Common myeloid progenitor, CD34-positive (primary cell): ENCODE data around the gene FBXL7.

Experiments
- CTCF ChIA-PET: fragments of 350-600 bp; sonication (Branson Sonifier 250); formaldehyde crosslinking; loops from one replicate; lab custom pipeline; 2021; ENCODE audit warnings: antibody characterized with exemption; lab: Charles Lee
- POLR2A ChIA-PET: fragments of 350-600 bp; sonication (Branson Sonifier 250); formaldehyde crosslinking; loops from one replicate; lab custom pipeline; 2021; ENCODE audit warnings: antibody characterized with exemption; lab: Charles Lee
- DNase-seq, 3 donors: peaks; one replicate each; pipeline versions ENCODE4 v3.0.0 to v3.0.0-alpha.2; 2013
- H3K27ac ChIP-seq, 2 experiments: 1 replicate in 1 of 2; 2 replicates in 1 of 2; pipeline ENCODE4 v1.7.0; 2013; ENCODE audit warnings: inconsistent platforms in 2 of 2, low read length in 2 of 2, mild to moderate bottlenecking in 2 of 2, low read depth in 1 of 2, moderate library complexity in 1 of 2; ENCODE audit not compliant: severe bottlenecking in 2 of 2, insufficient read depth in 1 of 2, poor library complexity in 1 of 2
- H3K27me3 ChIP-seq, 5 experiments: replicated peaks in 2 of 5; 1 replicate in 3 of 5; 2 replicates in 2 of 5; pipeline versions ENCODE4 v1.6.1 to v1.7.0; 2013; ENCODE audit warnings: low read length in 4 of 5, mild to moderate bottlenecking in 2 of 5, moderate library complexity in 2 of 5, inconsistent platforms in 1 of 5; ENCODE audit not compliant: insufficient read depth in 5 of 5, control insufficient read depth in 4 of 5
- H3K36me3 ChIP-seq, 4 experiments: 1 replicate in 2 of 4; 2 replicates in 2 of 4; pipeline versions ENCODE4 v1.6.1 to v1.7.0; 2013; ENCODE audit warnings: low read length in 3 of 4, control low read depth in 1 of 4, mild to moderate bottlenecking in 1 of 4; ENCODE audit not compliant: control insufficient read depth in 4 of 4, insufficient read depth in 4 of 4
- H3K4me1 ChIP-seq, 4 experiments: 1 replicate in 3 of 4; 2 replicates in 1 of 4; pipeline versions ENCODE4 v1.6.1 to v1.7.1; 2013; ENCODE audit warnings: low read length in 3 of 4, mild to moderate bottlenecking in 3 of 4, control low read depth in 1 of 4, inconsistent platforms in 1 of 4, moderate library complexity in 1 of 4; ENCODE audit not compliant: control insufficient read depth in 4 of 4, insufficient read depth in 4 of 4; ENCODE audit errors: control extremely low read depth in 1 of 4
- H3K4me3 ChIP-seq, 7 experiments: 1 replicate in 4 of 7; 2 replicates in 3 of 7; pipeline versions ENCODE4 v1.5.1 to v1.7.0; 2013; ENCODE audit warnings: mild to moderate bottlenecking in 7 of 7, low read length in 6 of 7, moderate library complexity in 6 of 7, inconsistent platforms in 2 of 7, low read depth in 2 of 7, control low read depth in 1 of 7; ENCODE audit not compliant: insufficient read depth in 4 of 7, control insufficient read depth in 1 of 7; ENCODE audit errors: extremely low read depth in 1 of 7
- H3K9me3 ChIP-seq, 5 experiments: 1 replicate in 4 of 5; 2 replicates in 1 of 5; pipeline versions ENCODE4 v1.6.1 to v1.7.1; 2013; ENCODE audit warnings: low read length in 4 of 5, mild to moderate bottlenecking in 2 of 5, inconsistent platforms in 1 of 5, low read depth in 1 of 5, moderate library complexity in 1 of 5; ENCODE audit not compliant: control insufficient read depth in 4 of 5, insufficient read depth in 2 of 5; ENCODE audit errors: control extremely low read depth in 1 of 5
- WGBS: methylation state at CpG from one replicate; pipeline ENCODE4 v1.1.5; 2013; ENCODE audit not compliant: insufficient coverage; 5-methylcytosine and 5-hydroxymethylcytosine counted together

FBXL7 gene

DNA sequence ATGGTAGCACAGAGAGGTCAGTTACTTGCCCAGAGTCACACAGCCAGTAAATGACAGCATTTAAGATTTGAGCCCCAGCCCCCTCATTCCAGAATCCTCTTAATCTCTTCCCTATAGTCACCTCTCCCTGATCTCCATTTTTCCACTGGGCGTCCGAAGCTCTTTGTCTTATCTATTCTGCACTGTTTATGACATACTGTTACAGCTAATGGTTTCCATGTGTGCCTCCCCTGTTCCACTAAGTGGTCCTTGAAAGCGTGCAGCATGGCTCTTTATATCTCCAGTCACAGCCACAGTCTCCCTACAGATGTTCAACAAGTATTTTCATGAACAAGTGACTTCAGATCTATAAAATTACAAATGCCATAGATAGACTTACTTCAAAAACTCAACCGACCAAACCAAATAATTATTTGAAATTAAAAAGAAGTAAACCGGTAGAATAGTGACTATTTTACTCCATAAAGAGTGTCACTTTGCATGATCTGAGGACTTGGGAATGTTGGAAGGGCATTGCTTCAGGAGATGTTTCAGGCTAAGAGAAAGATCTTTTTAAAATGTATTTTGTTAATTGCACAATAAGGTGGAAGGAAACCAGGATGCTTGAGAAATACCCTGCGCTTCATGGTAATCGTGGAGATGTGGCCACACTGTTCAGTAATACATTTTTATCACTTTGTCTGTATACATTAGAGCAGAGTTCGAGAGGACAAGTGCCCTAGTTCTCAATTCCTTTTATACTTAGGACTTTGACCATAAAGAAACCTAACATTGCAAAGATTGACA lies 237.2 kb downstream of the FBXL7 start:
- Histone ChIP-seq H3K4me3 (no peak overlapping the region), H3K27ac (no peak overlapping the region), H3K36me3 (no peaks in the 10 kb centered on the region), H3K27me3 (no peaks in the 10 kb centered on the region), H3K9me3 (peaks cover 0 to 2% (median 0%) of the 10 kb centered on the region in 5 experiments), H3K4me1 (no peaks in the 10 kb centered on the region)
- DNase-seq, result no peak
- ChIA-PET CTCF (no interaction called here), POLR2A (no interaction called here)
- WGBS, result 77% methylated on average over 5 of the region's 8 CpGs

DNA sequence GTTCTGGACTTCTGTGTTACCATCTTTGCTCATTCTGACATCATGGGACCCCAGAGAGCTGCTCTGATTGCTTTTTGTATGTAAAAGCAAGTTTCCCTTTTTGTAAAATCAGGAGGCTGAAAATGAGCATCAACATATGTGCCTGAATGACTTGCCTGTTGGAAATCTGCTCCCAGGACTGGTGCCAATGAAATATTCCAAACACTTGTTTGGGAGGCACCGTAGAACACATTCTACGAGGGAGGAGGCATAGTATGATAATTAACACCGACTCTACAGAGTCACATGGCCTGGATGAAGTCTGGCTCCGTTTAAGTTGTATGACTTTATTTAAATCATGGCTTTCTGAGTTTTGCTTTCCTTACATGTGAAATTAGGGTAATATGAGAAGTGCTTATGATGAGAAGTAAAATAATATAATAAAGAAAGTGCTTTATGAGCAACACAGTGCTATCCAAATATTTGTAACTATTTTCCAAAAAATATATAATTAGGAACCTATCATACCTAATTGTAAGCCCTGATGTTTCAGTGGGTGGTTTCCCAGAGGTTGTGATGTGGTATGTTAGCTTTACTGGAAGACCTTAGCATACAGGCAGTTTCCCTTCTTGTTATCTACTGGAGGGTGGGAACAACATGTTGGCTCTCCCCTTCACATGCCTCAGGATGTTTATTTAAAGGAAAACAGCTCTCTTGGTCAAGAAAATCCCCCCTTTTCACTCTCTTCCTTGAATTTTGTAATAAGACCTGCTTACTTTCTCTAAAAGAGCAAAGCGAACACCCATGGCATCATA lies 238.1 kb downstream of the FBXL7 start:
- Histone ChIP-seq H3K4me3 (no peak overlapping the region), H3K4me1 (no peaks in the 10 kb centered on the region), H3K9me3 (peaks cover 0 to 2% (median 0%) of the 10 kb centered on the region in 5 experiments), H3K27me3 (no peaks in the 10 kb centered on the region), H3K36me3 (no peaks in the 10 kb centered on the region), H3K27ac (no peak overlapping the region)
- WGBS, result 96% methylated on average over 3 of the region's 5 CpGs
- DNase-seq, result no peak
- CTCF ChIA-PET, result no interaction called here
- POLR2A ChIA-PET, result no interaction called here

DNA sequence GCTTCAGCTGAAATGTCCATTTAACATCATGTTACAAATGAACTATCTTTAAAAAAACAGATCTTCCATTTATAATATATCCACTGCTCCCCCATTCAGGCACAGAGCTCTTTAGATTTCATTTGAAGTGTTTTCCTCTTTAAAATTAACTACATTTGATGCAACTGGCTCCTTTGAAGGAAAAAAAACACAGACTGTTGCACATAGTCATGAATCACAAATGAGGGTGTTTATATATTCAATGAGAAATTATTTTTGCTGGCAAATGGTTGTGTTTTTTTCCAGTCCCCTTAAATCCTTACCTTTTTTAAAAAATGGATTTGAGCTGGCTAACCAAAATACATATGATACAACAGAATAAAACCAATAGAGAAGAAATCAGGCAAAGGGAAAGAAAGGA lies 240.4 kb downstream of the FBXL7 start:
- no peaks in the 10 kb centered on the region for H3K36me3 ChIP-seq
- no peak for DNase-seq
- H3K9me3 ChIP-seq, result peaks cover 0 to 8% (median 0%) of the 10 kb centered on the region in 5 experiments
- H3K4me3 ChIP-seq, result no peak overlapping the region
- H3K4me1 ChIP-seq, result no peaks in the 10 kb centered on the region
- ChIA-PET CTCF (no interaction called here), POLR2A (no interaction called here)
- H3K27me3 ChIP-seq, result no peaks in the 10 kb centered on the region
- H3K27ac ChIP-seq, result no peak overlapping the region

DNA sequence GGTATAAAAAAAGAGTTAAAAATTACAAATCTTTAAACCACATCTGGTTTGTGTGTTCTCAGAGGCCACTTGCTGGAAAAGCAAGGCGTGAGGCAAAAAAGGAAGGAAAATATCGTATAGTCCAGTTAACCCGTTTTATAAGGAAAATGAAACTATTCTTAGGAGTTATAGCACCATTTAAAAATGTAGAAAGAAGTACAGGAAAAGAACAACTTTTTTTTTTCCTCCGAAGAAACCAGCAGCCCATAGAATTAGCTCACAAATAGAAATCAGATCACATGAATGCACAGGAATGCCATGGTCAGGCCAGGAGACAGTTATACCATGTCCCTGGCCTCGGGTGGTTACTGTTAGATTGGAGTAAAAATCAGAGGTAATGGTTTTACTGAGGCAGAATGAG lies 241.6 kb downstream of the FBXL7 start:
- peaks cover 0 to 10% (median 0%) of the 10 kb centered on the region in 5 experiments for H3K9me3 ChIP-seq
- DNase-seq, result no peak
- H3K4me3 ChIP-seq, result no peak overlapping the region
- H3K27ac ChIP-seq, result no peak overlapping the region
- CTCF ChIA-PET, result no interaction called here
- H3K27me3 ChIP-seq, result no peaks in the 10 kb centered on the region
- POLR2A ChIA-PET, result no interaction called here
- no peaks in the 10 kb centered on the region for H3K36me3 ChIP-seq
- no peaks in the 10 kb centered on the region for H3K4me1 ChIP-seq
- 47% methylated on average over 3 of the region's 5 CpGs for WGBS

DNA sequence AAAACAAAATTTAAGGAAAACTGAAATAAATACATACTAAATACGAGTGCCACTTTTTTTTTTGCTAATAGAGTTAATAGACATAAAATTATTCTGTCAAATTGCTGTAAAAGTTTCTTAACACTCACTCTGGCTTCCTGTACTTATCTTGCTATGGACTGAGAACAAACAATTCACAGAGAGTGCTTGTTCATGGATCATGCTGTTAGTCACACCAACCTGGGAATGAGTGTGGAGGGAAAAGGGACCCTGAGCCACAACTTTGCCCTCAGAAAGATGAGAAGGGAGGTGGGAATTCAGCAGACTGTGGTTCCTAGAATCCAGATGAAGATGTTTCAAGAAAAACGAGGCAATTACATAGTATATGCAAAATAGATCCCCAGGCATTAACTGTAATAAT lies 246.9 kb downstream of the FBXL7 start:
- no peak overlapping the region for H3K4me3 ChIP-seq
- ChIA-PET CTCF (interaction anchor here (1.2 kb wide), 1 partner anchor 8 kb away, joined by 3 read pairs; no protein-coding TSS in a partner anchor), POLR2A (no interaction called here)
- no peaks in the 10 kb centered on the region for H3K36me3 ChIP-seq
- H3K9me3 ChIP-seq, result peaks cover 0 to 10% (median 0%) of the 10 kb centered on the region in 5 experiments
- 100% methylated on average over 1 of the region's 2 CpGs for WGBS
- H3K27me3 ChIP-seq, result no peaks in the 10 kb centered on the region
- H3K4me1 ChIP-seq, result no peaks in the 10 kb centered on the region
- no peak overlapping the region for H3K27ac ChIP-seq
- no peak for DNase-seq

- POLR2A ChIA-PET, result no interaction called here
- WGBS, result 100% methylated on average over 1 of the region's 2 CpGs
- Histone ChIP-seq H3K36me3 (no peaks in the 10 kb centered on the region), H3K27me3 (no peaks in the 10 kb centered on the region), H3K4me3 (no peak overlapping the region), H3K27ac (no peak overlapping the region), H3K9me3 (peaks cover 0 to 9% (median 0%) of the 10 kb centered on the region in 5 experiments), H3K4me1 (no peaks in the 10 kb centered on the region)
- no peak for DNase-seq
- CTCF ChIA-PET, result interaction anchor here (1.7 kb wide), 1 partner anchor 21 kb away, joined by 3 read pairs; no protein-coding TSS in a partner anchor
Measured at GRCh38 chr5:15748266-15748665, 248.3 kb downstream of the FBXL7 start.

GRCh38 chr5:15752663-15753285 lies 252.8 kb downstream of the FBXL7 start:
- ChIA-PET CTCF (no interaction called here), POLR2A (no interaction called here)
- Histone ChIP-seq H3K36me3 (no peaks in the 10 kb centered on the region), H3K9me3 (no peaks in the 10 kb centered on the region), H3K4me1 (no peaks in the 10 kb centered on the region), H3K27ac (no peak overlapping the region), H3K4me3 (no peak overlapping the region), H3K27me3 (no peaks in the 10 kb centered on the region)
- 94% methylated on average over 5 of the region's 10 CpGs for WGBS
- DNase-seq, result no peak
